OCI-LY7 (cell line): Measurements from ENCODE around the gene BTBD18.

Source experiments
- CTCF ChIP-seq: fragments of 200-600 bp; sonication (generic); conservative IDR thresholded peaks from 2 replicates; pipeline ENCODE4 v1.5.1; 2014; ENCODE audit warnings: mild to moderate bottlenecking, antibody characterized with exemption, low read length, moderate library complexity, mixed read lengths
- EZH2phosphoT487 ChIP-seq: fragments of 200-600 bp; sonication (generic); IDR thresholded peaks from 2 replicates; pipeline ENCODE4 v1.6.1; 2018; ENCODE audit warnings: low read depth, borderline replicate concordance, mild to moderate bottlenecking, mixed run types, antibody characterized with exemption, low read length, moderate library complexity, mixed read lengths

DNA sequence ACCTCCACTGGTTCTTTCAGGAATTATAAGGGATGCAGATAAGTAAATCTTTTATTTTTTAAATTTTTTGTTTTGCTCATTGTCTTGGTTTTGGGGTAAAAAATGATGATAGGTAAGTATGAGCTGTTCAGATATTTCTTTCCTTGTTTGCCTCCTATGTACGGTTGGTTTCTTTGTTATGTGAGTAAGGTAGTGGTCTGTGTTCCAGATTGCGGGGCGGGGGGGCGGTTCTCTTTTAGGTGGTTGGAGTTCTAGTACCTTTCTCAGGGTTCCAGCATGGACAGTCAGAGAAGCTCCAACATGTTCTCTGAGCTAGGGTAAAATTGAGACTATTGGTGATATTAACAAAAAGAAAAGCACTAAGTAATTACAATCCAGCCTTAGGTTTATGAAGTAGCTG, 12.4 kb upstream of the BTBD18 start:
- no peak for TF ChIP-seq CTCF
- no peak for TF ChIP-seq EZH2phosphoT487
